Fibroblast of skin of left biceps (primary cell): ENCODE results near the gene NCCRP1.

Experiments
- DNase-seq, 2 experiments: peaks; one replicate each; pipeline ENCODE4 v3.0.0-alpha.2; 2013; ENCODE audit warnings: low read depth in 2 of 2

Gene NCCRP1

DNA sequence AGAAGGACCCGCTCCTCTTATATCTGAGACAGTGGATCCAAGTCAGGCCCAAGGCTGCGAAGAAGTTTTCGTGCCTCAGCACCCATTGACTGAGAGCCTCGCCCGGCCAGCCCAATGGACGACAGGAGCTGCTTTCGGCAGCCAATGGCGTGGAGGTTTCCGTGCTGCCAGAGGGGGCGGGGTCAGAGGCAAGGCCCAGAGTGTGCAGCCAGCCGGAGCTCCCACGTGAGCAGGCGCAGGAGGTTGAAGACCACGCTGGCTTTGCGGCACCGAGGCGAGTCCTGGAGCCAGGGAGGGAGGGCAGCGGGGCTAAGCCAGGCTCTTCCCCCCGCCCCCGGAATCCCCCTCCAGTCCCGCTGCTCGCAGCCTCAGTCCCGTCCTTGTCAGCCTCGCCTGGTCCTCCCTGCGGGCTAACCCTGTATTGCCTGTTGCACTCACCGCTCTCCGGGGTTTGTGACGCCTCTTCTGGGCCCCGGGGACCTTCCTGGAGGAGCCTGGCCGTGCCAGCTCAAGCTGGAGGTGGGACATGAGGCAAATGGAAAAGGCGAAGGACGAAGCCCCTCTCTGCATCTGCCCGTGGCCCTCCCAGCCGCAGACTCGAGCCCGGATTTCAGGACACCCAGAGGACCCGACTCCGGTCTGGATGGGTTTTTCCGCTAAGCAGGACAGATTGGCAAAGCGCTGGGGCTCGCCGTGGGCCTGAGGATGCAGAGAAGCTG lies 50.3 kb downstream of the NCCRP1 start:
- DNase-seq, result no peak

DNA sequence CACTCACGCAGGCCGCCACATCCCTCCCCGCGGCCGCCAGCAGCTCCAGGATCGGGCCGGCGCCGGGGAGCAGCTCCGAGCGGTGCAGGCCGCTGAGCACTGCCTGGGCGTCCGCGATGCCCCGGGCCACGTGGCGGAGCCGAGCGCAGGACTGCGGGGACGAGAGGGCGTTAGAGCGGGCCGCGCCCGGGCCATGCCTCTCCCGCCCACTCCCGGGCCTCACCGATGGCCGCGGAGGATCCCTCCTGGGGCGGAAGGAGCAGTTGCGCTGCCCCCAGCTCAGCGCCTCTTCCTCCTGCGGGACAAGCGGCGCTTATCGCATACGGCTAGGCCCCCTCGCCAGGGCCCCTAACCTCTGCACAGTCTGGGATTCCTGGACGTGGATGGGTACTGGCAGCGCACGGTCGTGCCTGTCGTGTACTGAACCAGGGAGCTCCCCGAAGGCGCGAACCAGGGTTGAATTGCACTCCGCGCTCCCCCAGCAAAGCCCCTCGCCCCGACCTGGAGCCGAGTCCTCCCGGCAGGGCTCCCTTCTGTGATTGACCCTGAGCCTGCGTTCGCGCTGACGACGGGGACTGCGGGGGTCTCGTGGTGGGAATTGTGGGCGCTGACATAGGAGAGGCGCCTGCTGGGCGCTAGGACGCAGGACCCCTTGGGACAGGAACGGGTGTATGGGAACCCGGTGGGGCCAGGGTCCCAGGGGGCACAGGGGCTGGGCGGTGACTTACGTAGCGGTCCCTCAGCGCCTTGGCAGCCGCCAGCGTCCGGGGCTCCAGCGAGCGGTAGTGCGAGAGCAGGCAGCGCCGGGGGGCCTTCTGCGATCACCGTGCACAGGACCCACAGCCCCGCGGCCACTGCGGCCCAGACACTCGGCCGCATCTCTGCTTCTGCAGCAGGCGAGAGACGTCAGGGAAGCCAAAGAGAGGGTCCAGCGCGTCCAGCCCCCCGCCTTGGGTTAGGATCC lies 51.2 kb downstream of the NCCRP1 start:
- DNase-seq, result no peak

DNA sequence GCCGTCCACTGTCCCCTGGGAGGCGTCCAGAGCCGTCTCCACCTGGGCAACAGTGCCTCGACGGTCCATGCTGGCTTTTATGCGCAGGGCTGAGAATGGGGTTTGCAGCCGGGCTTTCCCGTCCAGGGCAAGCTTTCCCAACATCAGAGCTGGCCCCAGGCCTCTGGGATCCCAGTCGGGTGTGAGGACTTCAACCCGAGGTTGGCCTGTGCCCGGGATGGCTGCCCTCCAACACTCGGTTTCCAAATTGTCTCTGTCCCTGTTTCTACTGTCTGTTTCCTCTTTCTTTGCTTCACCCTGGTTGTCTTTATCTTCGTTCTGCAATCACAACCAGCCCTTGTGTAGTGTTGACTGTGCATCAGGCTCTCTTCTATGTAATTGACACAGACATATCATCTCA lies 52.0 kb downstream of the NCCRP1 start, which contains the start of gene IFNL4:
IFNL4 (minus strand) TSS at position 51 of the 400 bp plus-strand sequence.
- DNase-seq, result no peak

DNA sequence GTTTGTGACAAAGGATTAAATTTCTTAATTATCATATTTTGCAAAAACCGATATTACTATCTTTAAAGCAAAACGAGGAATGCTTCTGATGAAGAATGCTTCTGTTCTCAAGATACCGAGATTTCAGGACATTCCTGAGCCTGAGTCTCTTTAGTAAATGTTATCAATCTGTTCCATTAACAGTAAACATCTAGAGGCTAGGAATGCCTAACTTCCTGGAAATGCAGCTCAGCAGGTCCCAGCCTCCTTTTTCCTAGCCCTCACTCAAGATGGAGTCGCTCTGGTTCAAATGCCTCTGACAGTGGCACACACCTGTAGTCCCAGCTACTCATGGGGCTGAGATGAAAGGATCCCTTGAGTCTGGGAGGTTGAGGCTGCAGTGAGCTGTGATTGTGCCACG lies 54.3 kb downstream of the NCCRP1 start:
- DNase-seq, result no peak
